ENCODE measurements around the gene ARHGEF28.

- no peak for TF ChIP-seq ZNF274 (IDR thresholded peaks at IDR 0.05; ENCODE audit: low read depth, low read length)
- no peak for TF ChIP-seq YY1 (IDR thresholded peaks at IDR 0.05; ENCODE audit: insufficient read depth, insufficient read length)
These were observed 22.0 kb upstream of the ARHGEF28 start for GRCh38 chr5:73603998-73604397.
